Loucy (cell line): ENCODE data around the gene APBB2.

Experiments
- H2AFZ ChIP-seq: fragments of 200-600 bp; sonication (generic); 2 replicates; pipeline ENCODE4 v1.6.0; 2016; ENCODE audit warnings: antibody characterized with exemption, mild to moderate bottlenecking, low read length, moderate library complexity
- H3F3A ChIP-seq: fragments of 200-600 bp; 2 replicates; pipeline ENCODE4 v1.6.0; 2016; ENCODE audit warnings: antibody characterized with exemption, low read depth, mild to moderate bottlenecking
- H3K27me3 ChIP-seq: fragments of 200-600 bp; sonication (generic); 2 replicates; pipeline ENCODE4 v1.6.1; 2014; ENCODE audit warnings: low read length, mild to moderate bottlenecking; ENCODE audit not compliant: insufficient read depth, poor library complexity, severe bottlenecking
- H3K36me3 ChIP-seq: fragments of 200-600 bp; sonication (generic); 2 replicates; pipeline ENCODE4 v1.6.1; 2016; ENCODE audit warnings: low read length; ENCODE audit not compliant: insufficient read depth
- H3K4me1 ChIP-seq: fragments of 200-600 bp; sonication (generic); 2 replicates; pipeline ENCODE4 v1.5.1; 2014; ENCODE audit warnings: low read length, mild to moderate bottlenecking; ENCODE audit not compliant: insufficient read depth, poor library complexity, severe bottlenecking
- H3K4me2 ChIP-seq: fragments of 200-600 bp; sonication (generic); 2 replicates; pipeline ENCODE4 v1.6.0; 2014; ENCODE audit warnings: antibody characterized with exemption, low read length, low read depth, mild to moderate bottlenecking; ENCODE audit not compliant: poor library complexity, severe bottlenecking
- H3K4me3 ChIP-seq: fragments of 200-600 bp; sonication (generic); 2 replicates; pipeline ENCODE4 v1.5.1; 2014; ENCODE audit warnings: low read length, mild to moderate bottlenecking, mixed read lengths; ENCODE audit not compliant: poor library complexity, severe bottlenecking
- H3K79me2 ChIP-seq: fragments of 200-600 bp; sonication (generic); 2 replicates; pipeline ENCODE4 v1.6.1; 2014; ENCODE audit warnings: low read length; ENCODE audit not compliant: insufficient read depth
- H3K9ac ChIP-seq: fragments of 200-600 bp; sonication (generic); 2 replicates; pipeline ENCODE4 v1.6.0; 2014; ENCODE audit warnings: mild to moderate bottlenecking, low read depth, low read length, moderate library complexity; ENCODE audit not compliant: poor library complexity, severe bottlenecking
- H3K9me2 ChIP-seq: fragments of 200-600 bp; sonication (generic); replicated peaks from 2 replicates; pipeline ENCODE4 v1.6.1; 2016; ENCODE audit warnings: low read depth, low read length, mixed read lengths
- H3K9me3 ChIP-seq: fragments of 200-600 bp; sonication (generic); 2 replicates; pipeline ENCODE4 v1.6.1; 2014; ENCODE audit warnings: mild to moderate bottlenecking, antibody characterized with exemption, low read length, low read depth; ENCODE audit not compliant: insufficient read depth
- H4K20me1 ChIP-seq: fragments of 200-600 bp; sonication (generic); 2 replicates; pipeline ENCODE4 v1.6.0; 2014; ENCODE audit warnings: antibody characterized with exemption, low read length, mild to moderate bottlenecking; ENCODE audit not compliant: insufficient read depth, poor library complexity, severe bottlenecking
- EZH2phosphoT487 ChIP-seq: fragments of 200-600 bp; IDR thresholded peaks from 2 replicates; pipeline ENCODE4 v1.6.1; 2018; ENCODE audit warnings: antibody characterized with exemption, mild to moderate bottlenecking, moderate library complexity, borderline replicate concordance
- TF ChIP-seq, protein P1 (sequence below): fragments of 200-600 bp; sonication (generic); conservative IDR thresholded peaks from 2 replicates; pipeline ENCODE4 v1.5.1; 2014; ENCODE audit warnings: mild to moderate bottlenecking, antibody characterized with exemption, low read length

Gene APBB2

DNA sequence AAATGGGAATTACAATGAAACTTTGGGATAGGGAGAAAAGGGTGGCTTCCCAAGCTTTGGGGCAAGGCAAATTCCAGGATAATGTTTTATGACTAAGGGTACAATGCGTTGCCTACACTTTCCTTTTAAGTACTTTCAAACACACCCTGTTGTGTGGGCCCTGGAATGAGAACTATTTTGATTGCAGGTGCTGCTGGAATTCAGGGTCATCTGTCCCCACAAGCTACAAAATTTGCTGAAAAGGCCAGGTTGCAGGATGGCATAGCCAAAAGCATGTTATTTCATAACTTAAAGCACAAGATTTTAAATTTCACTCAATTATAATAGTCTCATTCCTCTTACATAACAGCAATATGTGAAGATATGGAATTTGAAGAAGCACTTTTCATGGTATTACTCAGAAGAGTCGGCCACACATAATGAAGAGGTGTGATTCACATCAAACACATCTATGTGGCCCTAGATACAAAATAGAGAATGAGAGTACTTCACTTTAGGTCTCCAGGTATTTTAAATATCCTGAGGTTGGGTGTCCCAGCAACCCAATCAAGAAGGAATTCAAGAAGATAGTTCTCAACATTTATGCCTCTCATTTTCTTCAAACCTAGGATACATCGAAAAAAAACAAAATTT lies 89.3 kb downstream of the APBB2 start:
- Histone ChIP-seq H3K4me3 (no peak overlapping the region), H3K36me3 (no peaks in the 10 kb centered on the region), H3K9ac (no peak overlapping the region), H3K79me2 (no peaks in the 10 kb centered on the region), H3K4me1 (no peaks in the 10 kb centered on the region), H3K27me3 (no peaks in the 10 kb centered on the region), H3K9me2 (no peaks in the 10 kb centered on the region), H4K20me1 (no peaks in the 10 kb centered on the region), H2AFZ (no peak overlapping the region), H3K4me2 (no peak overlapping the region), H3K9me3 (no peaks in the 10 kb centered on the region), H3F3A (no peaks in the 10 kb centered on the region)
- TF ChIP-seq, protein P1, sequence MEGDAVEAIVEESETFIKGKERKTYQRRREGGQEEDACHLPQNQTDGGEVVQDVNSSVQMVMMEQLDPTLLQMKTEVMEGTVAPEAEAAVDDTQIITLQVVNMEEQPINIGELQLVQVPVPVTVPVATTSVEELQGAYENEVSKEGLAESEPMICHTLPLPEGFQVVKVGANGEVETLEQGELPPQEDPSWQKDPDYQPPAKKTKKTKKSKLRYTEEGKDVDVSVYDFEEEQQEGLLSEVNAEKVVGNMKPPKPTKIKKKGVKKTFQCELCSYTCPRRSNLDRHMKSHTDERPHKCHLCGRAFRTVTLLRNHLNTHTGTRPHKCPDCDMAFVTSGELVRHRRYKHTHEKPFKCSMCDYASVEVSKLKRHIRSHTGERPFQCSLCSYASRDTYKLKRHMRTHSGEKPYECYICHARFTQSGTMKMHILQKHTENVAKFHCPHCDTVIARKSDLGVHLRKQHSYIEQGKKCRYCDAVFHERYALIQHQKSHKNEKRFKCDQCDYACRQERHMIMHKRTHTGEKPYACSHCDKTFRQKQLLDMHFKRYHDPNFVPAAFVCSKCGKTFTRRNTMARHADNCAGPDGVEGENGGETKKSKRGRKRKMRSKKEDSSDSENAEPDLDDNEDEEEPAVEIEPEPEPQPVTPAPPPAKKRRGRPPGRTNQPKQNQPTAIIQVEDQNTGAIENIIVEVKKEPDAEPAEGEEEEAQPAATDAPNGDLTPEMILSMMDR: no peak
- TF ChIP-seq EZH2phosphoT487: no peak

DNA sequence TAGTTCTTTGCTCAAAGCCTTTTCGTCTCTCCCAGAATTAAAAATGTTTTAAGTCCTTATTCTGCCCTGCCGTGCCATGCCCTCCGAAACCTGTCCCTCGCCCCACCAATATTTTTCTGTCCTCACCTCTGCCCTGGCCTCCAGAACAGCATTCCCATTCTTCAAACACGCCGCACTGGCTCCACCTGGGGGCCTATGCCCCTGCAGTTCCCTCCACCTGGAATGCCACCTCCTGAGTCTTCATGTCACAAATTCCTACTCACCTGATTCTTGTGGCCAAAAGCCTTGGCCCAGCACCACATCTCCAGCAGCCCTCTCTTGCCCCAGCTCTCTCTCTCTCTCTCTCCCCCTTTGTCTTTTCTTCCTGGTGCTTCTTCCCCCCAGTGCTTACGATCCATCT lies 91.6 kb downstream of the APBB2 start:
- Histone ChIP-seq H3K4me3 (no peak overlapping the region), H3F3A (no peaks in the 10 kb centered on the region), H3K9me2 (no peaks in the 10 kb centered on the region), H3K9ac (no peak overlapping the region), H3K36me3 (no peaks in the 10 kb centered on the region), H3K4me1 (no peaks in the 10 kb centered on the region), H3K9me3 (no peaks in the 10 kb centered on the region), H3K4me2 (no peak overlapping the region), H3K27me3 (no peaks in the 10 kb centered on the region), H3K79me2 (no peaks in the 10 kb centered on the region), H2AFZ (no peak overlapping the region), H4K20me1 (no peaks in the 10 kb centered on the region)
- TF ChIP-seq EZH2phosphoT487: no peak
- TF ChIP-seq, protein P1: no peak

DNA sequence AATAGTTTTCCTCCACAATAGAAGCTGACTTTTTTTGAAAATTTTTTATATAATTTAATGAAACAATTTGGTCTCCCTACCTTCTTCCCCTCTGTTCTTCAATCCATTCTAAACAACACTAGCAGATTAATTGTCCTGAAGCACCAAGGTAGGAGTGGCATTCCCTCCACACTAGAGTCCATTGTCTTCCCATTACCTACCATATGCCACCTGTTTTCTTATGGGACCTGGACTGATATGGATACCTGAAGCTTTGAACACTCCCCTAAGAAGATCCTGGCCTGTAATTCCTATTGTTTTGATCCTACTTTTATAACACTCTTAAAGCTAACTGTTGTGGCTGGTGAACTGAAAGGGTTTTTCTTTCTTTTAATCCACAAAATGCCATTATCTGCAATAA lies 92.0 kb downstream of the APBB2 start:
- H3K9me3 ChIP-seq: no peaks in the 10 kb centered on the region
- H3K4me1 ChIP-seq: no peaks in the 10 kb centered on the region
- no peaks in the 10 kb centered on the region for H3K27me3 ChIP-seq
- H3K79me2 ChIP-seq: no peaks in the 10 kb centered on the region
- H3K4me2 ChIP-seq: no peak overlapping the region
- no peaks in the 10 kb centered on the region for H3K9me2 ChIP-seq
- H3K4me3 ChIP-seq: no peak overlapping the region
- no peaks in the 10 kb centered on the region for H4K20me1 ChIP-seq
- no peaks in the 10 kb centered on the region for H3K36me3 ChIP-seq
- H2AFZ ChIP-seq: no peak overlapping the region
- no peak for TF ChIP-seq EZH2phosphoT487
- TF ChIP-seq, protein P1: no peak
- no peak overlapping the region for H3K9ac ChIP-seq
- H3F3A ChIP-seq: no peaks in the 10 kb centered on the region
